Keratinocyte (primary cell): ENCODE measurements around the gene PCDHGB4. TPM values are rescaled to one million over a fixed set of nuclear protein-coding genes. Genes with fewer than 3 reads are reported as not detected.

Experiments
- DNase-seq: peaks from one replicate; pipeline ENCODE4 v3.0.0-alpha.2; 2011; ENCODE audit warnings: low read depth, missing footprints, low spot score
- FAIRE-seq: peaks from 2 replicates; lab custom pipeline; 2011; peaks lifted over from hg19 to GRCh38; lab: Jason Lieb, UNC
- H2AFZ ChIP-seq: 2 replicates; pipeline ENCODE4 v1.6.0; 2012; ENCODE audit warnings: low read length, control low read depth, inconsistent platforms; ENCODE audit not compliant: control insufficient read depth
- H3K27ac ChIP-seq: 2 replicates; pipeline ENCODE4 v1.5.1; 2011; ENCODE audit warnings: low read length; ENCODE audit not compliant: control insufficient read depth, insufficient read depth
- H3K27me3 ChIP-seq: 3 replicates; pipeline ENCODE4 v1.6.0; 2011; ENCODE audit warnings: low read length; ENCODE audit not compliant: control insufficient read depth, insufficient read depth; ENCODE audit errors: extremely low read depth
- H3K36me3 ChIP-seq, 2 experiments: 2 replicates in 1 of 2; 3 replicates in 1 of 2; pipeline ENCODE4 v1.5.1; 2011; ENCODE audit warnings: low read length in 2 of 2, mild to moderate bottlenecking in 1 of 2; ENCODE audit not compliant: control insufficient read depth in 2 of 2, insufficient read depth in 2 of 2; ENCODE audit errors: extremely low read depth in 1 of 2
- H3K4me1 ChIP-seq: 3 replicates; pipeline ENCODE4 v1.5.1; 2011; ENCODE audit warnings: low read length; ENCODE audit not compliant: control insufficient read depth, insufficient read depth; ENCODE audit errors: extremely low read depth
- H3K4me2 ChIP-seq: 3 replicates; pipeline ENCODE4 v1.6.0; 2011; ENCODE audit warnings: low read depth, low read length; ENCODE audit not compliant: control insufficient read depth, insufficient read depth; ENCODE audit errors: extremely low read depth
- H3K4me3 ChIP-seq, 3 experiments: fragments of 200-600 bp in 1 of 3; sonication (generic) in 1 of 3; 2 replicates in 2 of 3; 3 replicates in 1 of 3; pipeline ENCODE4 v1.5.1; 2011 to 2016; ENCODE audit warnings: low read length in 3 of 3, mild to moderate bottlenecking in 3 of 3, control low read depth in 2 of 3, inconsistent platforms in 1 of 3, low read depth in 1 of 3, mixed read lengths in 1 of 3, mixed run types in 1 of 3, moderate library complexity in 1 of 3; ENCODE audit not compliant: control insufficient read depth in 2 of 3, insufficient read depth in 2 of 3; ENCODE audit errors: extremely low read depth in 1 of 3
- H3K79me2 ChIP-seq: 2 replicates; pipeline ENCODE4 v1.6.0; 2012; ENCODE audit warnings: low read length; ENCODE audit not compliant: control insufficient read depth, insufficient read depth
- H3K9ac ChIP-seq: 3 replicates; pipeline ENCODE4 v1.6.0; 2011; ENCODE audit warnings: low read length; ENCODE audit not compliant: control insufficient read depth, insufficient read depth; ENCODE audit errors: extremely low read depth
- H3K9me1 ChIP-seq: 3 replicates; pipeline ENCODE4 v1.6.0; 2011; ENCODE audit warnings: low read length; ENCODE audit not compliant: control insufficient read depth, insufficient read depth; ENCODE audit errors: extremely low read depth
- H3K9me3 ChIP-seq: 2 replicates; pipeline ENCODE4 v1.5.1; 2012; ENCODE audit warnings: low read depth, low read length; ENCODE audit not compliant: control insufficient read depth
- H4K20me1 ChIP-seq: 3 replicates; pipeline ENCODE4 v1.6.0; 2011; ENCODE audit warnings: low read length; ENCODE audit not compliant: control insufficient read depth, insufficient read depth; ENCODE audit errors: extremely low read depth
- EZH2 ChIP-seq: IDR thresholded peaks from one replicate; pipeline ENCODE4 v1.6.1; 2012; ENCODE audit warnings: inconsistent platforms, mild to moderate bottlenecking, low read length, moderate library complexity
- dilution Hi-C: fragments of 300-500 bp; cut with MboI; formaldehyde crosslinking; loops from one replicate; pipeline ENCODE4 v1.7.0; 2020; ENCODE audit warnings: low sequenced_read_pairs; ENCODE audit not compliant: extremely low pct_ligation_motif_present
- polyA plus RNA-seq, 5 experiments: library from polyadenylated mRNA; depleted of rRNA in 3 of 5; stranded (reverse) in 3 of 5; stranded (forward) in 1 of 5; unstranded in 1 of 5; fragments of >200 nt; gene quantifications; 1 replicate in 1 of 5; 2 replicates in 3 of 5; 3 replicates in 1 of 5; pipeline versions ENCODE4 v1.2.1 to v1.2.3, GENCODE V29; 2011 to 2012; ENCODE audit warnings: missing spikeins in 2 of 5, low read depth in 1 of 5, low replicate concordance in 1 of 5
- TF ChIP-seq, protein P1 (sequence below), 3 experiments: IDR thresholded peaks in 1 of 3; conservative IDR thresholded peaks in 1 of 3; optimal IDR thresholded peaks in 1 of 3; 2 replicates in 2 of 3; 3 replicates in 1 of 3; pipeline versions ENCODE3 to v1.5.1; 2011; ENCODE audit warnings: low read length in 3 of 3, mild to moderate bottlenecking in 3 of 3, moderate library complexity in 2 of 3, control low read depth in 1 of 3, inconsistent platforms in 1 of 3; ENCODE audit not compliant: insufficient read depth in 2 of 3; ENCODE audit errors: extremely low read depth in 1 of 3

PCDHGB4 gene
- polyA plus RNA-seq, 1 donor (not counting 4 experiments of a cell fraction or from before 2014, with no cell fraction given), result 1.6 TPM

DNA sequence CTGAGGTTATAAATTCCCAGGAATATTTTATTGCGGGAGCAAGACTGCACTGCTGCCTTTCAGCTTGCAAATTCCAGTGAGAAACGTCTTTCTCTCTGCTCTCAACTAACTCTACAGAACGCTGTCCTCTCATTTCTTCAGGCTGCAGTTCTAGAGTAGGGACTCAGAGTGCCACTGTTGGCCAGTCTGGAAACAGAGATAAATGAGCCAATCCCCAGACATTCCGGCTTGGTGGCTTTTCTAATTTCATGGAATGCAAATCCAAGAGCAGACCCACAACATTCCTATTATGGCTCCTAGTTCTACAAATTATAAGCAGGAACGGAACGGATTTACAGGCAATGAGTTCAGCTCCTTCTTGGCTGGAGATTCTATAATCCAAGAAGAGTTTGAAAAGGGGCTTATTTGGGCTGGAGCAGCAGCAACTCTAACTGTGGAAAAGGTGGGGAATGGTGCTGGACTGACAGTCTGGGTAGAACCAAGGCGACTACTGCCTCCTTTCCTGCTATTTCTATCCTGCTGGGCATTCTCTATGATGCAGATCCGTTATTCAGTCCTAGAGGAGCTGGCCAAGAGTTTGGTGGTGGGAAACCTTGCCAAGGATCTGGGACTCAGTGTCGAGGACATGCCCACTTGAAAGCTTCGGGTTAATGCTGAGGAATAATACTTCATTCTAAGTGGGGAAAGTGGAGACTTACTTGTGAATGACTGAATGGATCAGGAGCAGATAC, 52.1 kb downstream of the PCDHGB4 start:
- Histone ChIP-seq H3K79me2 (no peaks in the 10 kb centered on the region), H3K36me3 (no peaks in the 10 kb centered on the region), H3K27ac (no peak overlapping the region), H3K4me3 (no peak overlapping the region), H3K9ac (no peak overlapping the region), H2AFZ (no peak overlapping the region), H3K27me3 (no peaks in the 10 kb centered on the region), H3K9me3 (peaks cover 7% of the 10 kb centered on the region), H3K4me1 (no peaks in the 10 kb centered on the region), H3K9me1 (no peaks in the 10 kb centered on the region), H4K20me1 (no peaks in the 10 kb centered on the region), H3K4me2 (no peak overlapping the region)
- DNase-seq, result no peak
- no peak for TF ChIP-seq EZH2
- TF ChIP-seq, protein P1, sequence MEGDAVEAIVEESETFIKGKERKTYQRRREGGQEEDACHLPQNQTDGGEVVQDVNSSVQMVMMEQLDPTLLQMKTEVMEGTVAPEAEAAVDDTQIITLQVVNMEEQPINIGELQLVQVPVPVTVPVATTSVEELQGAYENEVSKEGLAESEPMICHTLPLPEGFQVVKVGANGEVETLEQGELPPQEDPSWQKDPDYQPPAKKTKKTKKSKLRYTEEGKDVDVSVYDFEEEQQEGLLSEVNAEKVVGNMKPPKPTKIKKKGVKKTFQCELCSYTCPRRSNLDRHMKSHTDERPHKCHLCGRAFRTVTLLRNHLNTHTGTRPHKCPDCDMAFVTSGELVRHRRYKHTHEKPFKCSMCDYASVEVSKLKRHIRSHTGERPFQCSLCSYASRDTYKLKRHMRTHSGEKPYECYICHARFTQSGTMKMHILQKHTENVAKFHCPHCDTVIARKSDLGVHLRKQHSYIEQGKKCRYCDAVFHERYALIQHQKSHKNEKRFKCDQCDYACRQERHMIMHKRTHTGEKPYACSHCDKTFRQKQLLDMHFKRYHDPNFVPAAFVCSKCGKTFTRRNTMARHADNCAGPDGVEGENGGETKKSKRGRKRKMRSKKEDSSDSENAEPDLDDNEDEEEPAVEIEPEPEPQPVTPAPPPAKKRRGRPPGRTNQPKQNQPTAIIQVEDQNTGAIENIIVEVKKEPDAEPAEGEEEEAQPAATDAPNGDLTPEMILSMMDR (optimal IDR thresholded peaks at IDR 0.05 in 1 of 3, IDR thresholded peaks at IDR 0.05 in 1 of 3, conservative IDR thresholded peaks at IDR 0.05 in 1 of 3; ENCODE audit: extremely low read depth in 1 of 3, insufficient read depth in 2 of 3, low read length in 3 of 3), result no peak
- dilution Hi-C loops, result no loop called here
- FAIRE-seq, result no peak

Other genes starting within 250 kb of the PCDHGB4 start
- gene PCDHB6, start 237.6 kb upstream of the PCDHGB4 start, polyA plus RNA-seq, result 0.03 to 0.08 TPM (median 0.05 TPM) in 3 replicates
- gene PCDHB7, start 215.1 kb upstream of the PCDHGB4 start, polyA plus RNA-seq, result not detected in 3 replicates
- gene PCDHB8, start 209.9 kb upstream of the PCDHGB4 start, polyA plus RNA-seq, result not detected in 3 replicates
- gene PCDHB16, start 205.3 kb upstream of the PCDHGB4 start, polyA plus RNA-seq, result 0.02 to 0.09 TPM (median 0.07 TPM) in 3 replicates
- gene PCDHB9, start 200.5 kb upstream of the PCDHGB4 start, polyA plus RNA-seq, result 0.01 TPM in 1 of 3 replicates, not detected in the others
- 0.04 to 0.07 TPM (median 0.05 TPM) in 3 replicates for gene PCDHB10, start 195.3 kb upstream of the PCDHGB4 start, polyA plus RNA-seq
- gene PCDHB11, start 188.1 kb upstream of the PCDHGB4 start, polyA plus RNA-seq, result not detected in 3 replicates
- 0.03 TPM in 1 of 3 replicates, not detected in the others for gene PCDHB12, start 179.0 kb upstream of the PCDHGB4 start, polyA plus RNA-seq
- 0.07 to 0.13 TPM (median 0.09 TPM) in 3 replicates for gene PCDHB13, start 173.8 kb upstream of the PCDHGB4 start, polyA plus RNA-seq
- gene PCDHB14, start 164.4 kb upstream of the PCDHGB4 start, polyA plus RNA-seq, result 0.13 to 0.41 TPM (median 0.20 TPM) in 3 replicates
- gene PCDHB15, start 142.3 kb upstream of the PCDHGB4 start, polyA plus RNA-seq, result 0.03 to 0.31 TPM (median 0.09 TPM) in 3 replicates
- gene SLC25A2, start 83.6 kb upstream of the PCDHGB4 start, polyA plus RNA-seq, result not detected in 3 replicates
- gene TAF7, start 66.9 kb upstream of the PCDHGB4 start, polyA plus RNA-seq, result 37.5 to 58.9 TPM (median 47.5 TPM) in 3 replicates
- 0.08 to 0.17 TPM (median 0.09 TPM) in 3 replicates for gene PCDHGA1, start 57.2 kb upstream of the PCDHGB4 start, polyA plus RNA-seq
- 0.14 to 0.37 TPM (median 0.35 TPM) in 3 replicates for gene PCDHGA2, start 48.9 kb upstream of the PCDHGB4 start, polyA plus RNA-seq
- gene PCDHGA3, start 43.9 kb upstream of the PCDHGB4 start, polyA plus RNA-seq, result 0.03 to 0.05 TPM in 2 of 3 replicates, not detected in the other
- gene PCDHGB1, start 37.6 kb upstream of the PCDHGB4 start, polyA plus RNA-seq, result 0.08 to 0.15 TPM (median 0.09 TPM) in 3 replicates
- 0.05 to 0.15 TPM (median 0.14 TPM) in 3 replicates for gene PCDHGA4, start 32.7 kb upstream of the PCDHGB4 start, polyA plus RNA-seq
- 0.12 to 0.15 TPM (median 0.12 TPM) in 3 replicates for gene PCDHGB2, start 27.7 kb upstream of the PCDHGB4 start, polyA plus RNA-seq
- 0.01 to 0.07 TPM (median 0.06 TPM) in 3 replicates for gene PCDHGA5, start 23.5 kb upstream of the PCDHGB4 start, polyA plus RNA-seq
- 0.17 to 0.28 TPM (median 0.18 TPM) in 3 replicates for gene PCDHGB3, start 17.5 kb upstream of the PCDHGB4 start, polyA plus RNA-seq
- gene PCDHGA6, start 13.8 kb upstream of the PCDHGB4 start, polyA plus RNA-seq, result 0.16 to 0.36 TPM (median 0.28 TPM) in 3 replicates
- gene PCDHGA7, start 5.0 kb upstream of the PCDHGB4 start, polyA plus RNA-seq, result 0.13 to 0.24 TPM (median 0.14 TPM) in 3 replicates
- gene PCDHGA8, start 4.9 kb downstream of the PCDHGB4 start, polyA plus RNA-seq, result 0.08 to 0.09 TPM (median 0.09 TPM) in 3 replicates
- gene PCDHGB5, start 10.2 kb downstream of the PCDHGB4 start, polyA plus RNA-seq, result 1.8 to 4.3 TPM (median 1.9 TPM) in 3 replicates
- gene PCDHGA9, start 15.1 kb downstream of the PCDHGB4 start, polyA plus RNA-seq, result 0.24 to 0.35 TPM (median 0.28 TPM) in 3 replicates
- gene PCDHGB6, start 20.3 kb downstream of the PCDHGB4 start, polyA plus RNA-seq, result 0.19 to 0.30 TPM (median 0.23 TPM) in 3 replicates
- 1.3 to 1.8 TPM (median 1.6 TPM) in 3 replicates for gene PCDHGA10, start 25.3 kb downstream of the PCDHGB4 start, polyA plus RNA-seq
- 0.66 to 1.1 TPM (median 0.69 TPM) in 3 replicates for gene PCDHGB7, start 30.0 kb downstream of the PCDHGB4 start, polyA plus RNA-seq
- gene PCDHGA11, start 33.4 kb downstream of the PCDHGB4 start, polyA plus RNA-seq, result 1.4 to 2.5 TPM (median 1.4 TPM) in 3 replicates
- gene PCDHGA12, start 42.8 kb downstream of the PCDHGB4 start, polyA plus RNA-seq, result 0.69 to 1.9 TPM (median 1.0 TPM) in 3 replicates
- gene PCDHGC3, start 88.3 kb downstream of the PCDHGB4 start, polyA plus RNA-seq, result 9.8 to 45.1 TPM (median 15.2 TPM) in 3 replicates
- 0.12 to 0.15 TPM (median 0.13 TPM) in 3 replicates for gene PCDHGC4, start 97.3 kb downstream of the PCDHGB4 start, polyA plus RNA-seq
- gene PCDHGC5, start 101.4 kb downstream of the PCDHGB4 start, polyA plus RNA-seq, result 0.77 to 1.6 TPM (median 1.5 TPM) in 3 replicates
- 64.7 to 130 TPM (median 72.0 TPM) in 3 replicates for gene DIAPH1, start 231.3 kb downstream of the PCDHGB4 start, polyA plus RNA-seq
- 93.6 to 97.4 TPM (median 96.0 TPM) in 3 replicates for gene HDAC3, start 249.2 kb downstream of the PCDHGB4 start, polyA plus RNA-seq
- 8.9 to 11.1 TPM (median 10.2 TPM) in 3 replicates for gene RELL2, start 249.3 kb downstream of the PCDHGB4 start, polyA plus RNA-seq